Testis (tissue), 3 donors: Measurements from ENCODE around the gene GRM4. TPM values are rescaled to one million over a fixed set of nuclear protein-coding genes. Genes with fewer than 3 reads are reported as not detected.

Source experiments
- DNase-seq: peaks from one replicate; pipeline ENCODE4 v3.0.0-alpha.2; 2019
- H3K27ac ChIP-seq, 2 donors: fragments of 200-600 bp; sonication (generic); one replicate each; pipeline ENCODE4 v1.5.1; 2019
- H3K27me3 ChIP-seq: fragments of 200-600 bp; sonication (generic); one replicate; pipeline ENCODE4 v1.5.1; 2019
- H3K36me3 ChIP-seq: fragments of 200-600 bp; sonication (generic); one replicate; pipeline ENCODE4 v1.5.1; 2017; ENCODE audit warnings: low read depth; ENCODE audit errors: missing control alignments
- H3K4me1 ChIP-seq: fragments of 200-600 bp; sonication (generic); one replicate; pipeline ENCODE4 v1.5.1; 2019
- H3K4me3 ChIP-seq, 2 donors: fragments of 200-600 bp; sonication (generic); one replicate each; pipeline ENCODE4 v1.5.1; 2017 to 2019
- H3K9me3 ChIP-seq: fragments of 200-600 bp; sonication (generic); one replicate; pipeline ENCODE4 v1.5.1; 2017
- CTCF ChIP-seq, 3 experiments: fragments of 450-650 bp in 2 of 3; fragments of 200-600 bp in 1 of 3; sonication (generic) in 1 of 3; IDR thresholded peaks; one replicate each; pipeline ENCODE4 v1.5.1; 2016 to 2019; ENCODE audit warnings: antibody characterized with exemption in 3 of 3, mild to moderate bottlenecking in 2 of 3, moderate library complexity in 1 of 3
- POLR2A ChIP-seq: fragments of 450-650 bp; IDR thresholded peaks from one replicate; pipeline ENCODE4 v1.6.1; 2017; ENCODE audit warnings: antibody characterized with exemption, mild to moderate bottlenecking, moderate library complexity
- WGBS, 2 donors: methylation state at CpG; one replicate each; pipeline ENCODE4 v1.1.5; 2018; 5-methylcytosine and 5-hydroxymethylcytosine counted together
- intact Hi-C: fragments of 100-400 bp; cut with DNase I; formaldehyde crosslinking; loops from one replicate; pipeline ENCODE4 v1.15.1; 2023; ENCODE audit warnings: low total_unique reads
- polyA plus RNA-seq: library from polyadenylated mRNA; stranded (reverse); fragments of 350-450 nt; fragmentation: Illumina TruSeq; extraction: RNeasy Lipid Tissue Mini Kit (QIAGEN cat#74804); gene quantifications from one replicate; pipeline ENCODE4 v1.2.3, GENCODE V29; 2014; ENCODE audit warnings: low read depth, low replicate concordance; ENCODE audit not compliant: insufficient read depth
- total RNA-seq, 2 donors: library from RNA; depleted of rRNA; stranded (reverse); fragments of >200 nt; gene quantifications; one replicate each; pipeline ENCODE4 v1.2.3, GENCODE V29; 2016

GRM4 gene
- total and polyA plus RNA-seq, 3 donors from 2014 or later = 1.6 to 3.5 (median 3.5) TPM

- H3K27me3 ChIP-seq = no peaks in the 10 kb centered on the region
- intact Hi-C loops = no loop called here
- H3K4me1 ChIP-seq = peaks cover 7% of the 10 kb centered on the region
- no peak for DNase-seq
- no peak overlapping the region for H3K4me3 ChIP-seq
- H3K9me3 ChIP-seq = no peaks in the 10 kb centered on the region
- H3K27ac ChIP-seq = no peak overlapping the region
- 68 to 80% methylated on average over 7 to 8 of the region's 8 CpGs for WGBS, 2 donors
- no peaks in the 10 kb centered on the region for H3K36me3 ChIP-seq
- TF ChIP-seq CTCF (IDR thresholded peaks at IDR 0.05) (no peak), POLR2A (no peak)
These were observed 94.5 kb downstream of the GRM4 start for GRCh38 chr6:34051331-34051919.

GRCh38 chr6:34050691-34051090, 95.2 kb downstream of the GRM4 start:
- no peak for TF ChIP-seq POLR2A
- TF ChIP-seq CTCF (IDR thresholded peaks at IDR 0.05) = no peak
- no peaks in the 10 kb centered on the region for H3K27me3 ChIP-seq
- no peaks in the 10 kb centered on the region for H3K36me3 ChIP-seq
- intact Hi-C loops = no loop called here
- no peak for DNase-seq
- H3K9me3 ChIP-seq = no peaks in the 10 kb centered on the region
- no peak overlapping the region for H3K4me3 ChIP-seq
- H3K27ac ChIP-seq = no peak overlapping the region
- peaks cover 4% of the 10 kb centered on the region for H3K4me1 ChIP-seq
- WGBS, 2 donors = 94 to 96% methylated on average over 4 to 5 of the region's 5 CpGs

GRCh38 chr6:34049395-34050342, 96.2 kb downstream of the GRM4 start:
- H3K27me3 ChIP-seq = no peaks in the 10 kb centered on the region
- TF ChIP-seq POLR2A (no peak), CTCF (IDR thresholded peaks at IDR 0.05) (no peak)
- no peak overlapping the region for H3K27ac ChIP-seq
- peaks cover 4% of the 10 kb centered on the region for H3K4me1 ChIP-seq
- intact Hi-C loops = no loop called here
- no peak overlapping the region for H3K4me3 ChIP-seq
- no peak for DNase-seq
- no peaks in the 10 kb centered on the region for H3K9me3 ChIP-seq
- WGBS, 2 donors = 83 to 84% methylated on average over 15 of the region's 15 CpGs
- H3K36me3 ChIP-seq = no peaks in the 10 kb centered on the region

- no peaks in the 10 kb centered on the region for H3K27me3 ChIP-seq
- H3K36me3 ChIP-seq = no peaks in the 10 kb centered on the region
- H3K27ac ChIP-seq = no peak overlapping the region
- 81 to 86% methylated on average over 10 to 15 of the region's 15 CpGs for WGBS, 2 donors
- H3K4me3 ChIP-seq = no peak overlapping the region
- no peak for TF ChIP-seq CTCF (IDR thresholded peaks at IDR 0.05)
- TF ChIP-seq POLR2A = no peak
- intact Hi-C loops = no loop called here
- no peaks in the 10 kb centered on the region for H3K9me3 ChIP-seq
- DNase-seq = no peak
- H3K4me1 ChIP-seq = peaks cover 4% of the 10 kb centered on the region
These were observed 97.7 kb downstream of the GRM4 start for GRCh38 chr6:34047913-34048867.
